Measurements from ENCODE around the gene STPG2. TPM values are rescaled to one million over a fixed set of nuclear protein-coding genes. Genes with fewer than 3 reads are reported as not detected.

Gene STPG2
- total and polyA plus RNA-seq, 10 of the 15 experiments (the other 5 are each of a cell fraction or from before 2014, with no cell fraction given): 0.13 to 0.24 TPM; not detected in 8

DNA sequence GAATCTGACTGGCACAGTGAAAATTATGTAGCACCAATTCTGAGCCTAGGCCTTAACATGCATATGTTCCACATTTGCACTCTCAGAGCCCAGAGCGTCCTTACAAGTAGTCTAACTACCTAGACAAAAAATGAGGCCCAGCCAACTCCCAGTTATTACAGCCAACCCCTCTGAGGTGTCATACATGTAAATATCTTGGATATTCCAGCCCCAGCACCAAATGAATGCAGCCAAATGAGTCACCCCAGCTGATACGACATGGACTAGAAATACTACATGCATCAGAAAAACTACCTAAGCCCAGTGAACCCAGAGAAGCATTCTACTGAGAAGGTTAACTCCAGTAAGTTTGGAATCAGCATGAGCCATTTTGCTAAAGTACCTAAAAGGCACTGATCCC, 145.1 kb downstream of the STPG2 start:
- no peaks in the 10 kb centered on the region for H3K79me2 ChIP-seq (ENCODE audit: control insufficient read depth, insufficient read depth, low read length)
- H4K20me1 ChIP-seq (ENCODE audit: control insufficient read depth, insufficient read depth): no peaks in the 10 kb centered on the region
- no peaks in the 10 kb centered on the region for H3K36me3 ChIP-seq (ENCODE audit: control insufficient read depth in 2 of 2, insufficient read depth in 2 of 2, low read length in 1 of 2)
- H3K9me3 ChIP-seq (replicated peaks; ENCODE audit: control insufficient read depth, insufficient read depth, low read length): no peaks in the 10 kb centered on the region
- intact Hi-C loops (cut with micrococcal nuclease; ENCODE audit: unreplicated experiment): no loop called here
- H3K27me3 ChIP-seq (replicated peaks in 1 of 2; ENCODE audit: control insufficient read depth in 2 of 2, insufficient read depth in 2 of 2, low read length in 1 of 2): no peaks in the 10 kb centered on the region
- ChIA-PET RAD21 (ENCODE audit: unreplicated experiment) (no interaction called here), POLR2A (no interaction called here), SMC1A (ENCODE audit: uncharacterized antibody, unreplicated experiment) (no interaction called here), CTCF (no interaction called here)
- in situ Hi-C loops (cut with MboI): no loop called here
- H3K4me3 ChIP-seq: no peak overlapping the region
- no peak for ATAC-seq
- no peak overlapping the region for H3K4me2 ChIP-seq (ENCODE audit: control insufficient read depth, insufficient read depth)
- no peak overlapping the region for H3K27ac ChIP-seq (ENCODE audit: control insufficient read depth, insufficient read depth)
- no peak for FAIRE-seq
- BruUV-seq (replicated peaks): no TSS peak
- DNase-seq (ENCODE audit: low read depth, low spot score): no peak
- no peak overlapping the region for H3K9ac ChIP-seq (ENCODE audit: control insufficient read depth, insufficient read depth, low read length)
- H2AFZ ChIP-seq (ENCODE audit: control insufficient read depth, low read depth, low read length): no peak overlapping the region
- H3K4me1 ChIP-seq (ENCODE audit: control insufficient read depth, insufficient read depth, low read length): no peaks in the 10 kb centered on the region
- 3% methylated on average over 2 of the region's 2 CpGs for WGBS (ENCODE audit: insufficient coverage, insufficient replicate concordance, low lambda C conversion rate, missing lambda C conversion rate)
- TF ChIP-seq GABPA (IDR thresholded peaks at IDR 0.05; ENCODE audit: low read depth) (no peak), JUND (IDR thresholded peaks at IDR 0.05; ENCODE audit: low read depth, low read length) (no peak), STAT1 (conservative IDR thresholded peaks at IDR 0.05) (no peak), SRF (IDR thresholded peaks at IDR 0.05; ENCODE audit: low read depth in 2 of 2, low read length in 2 of 2) (no peak)
- TF ChIP-seq, protein P1, sequence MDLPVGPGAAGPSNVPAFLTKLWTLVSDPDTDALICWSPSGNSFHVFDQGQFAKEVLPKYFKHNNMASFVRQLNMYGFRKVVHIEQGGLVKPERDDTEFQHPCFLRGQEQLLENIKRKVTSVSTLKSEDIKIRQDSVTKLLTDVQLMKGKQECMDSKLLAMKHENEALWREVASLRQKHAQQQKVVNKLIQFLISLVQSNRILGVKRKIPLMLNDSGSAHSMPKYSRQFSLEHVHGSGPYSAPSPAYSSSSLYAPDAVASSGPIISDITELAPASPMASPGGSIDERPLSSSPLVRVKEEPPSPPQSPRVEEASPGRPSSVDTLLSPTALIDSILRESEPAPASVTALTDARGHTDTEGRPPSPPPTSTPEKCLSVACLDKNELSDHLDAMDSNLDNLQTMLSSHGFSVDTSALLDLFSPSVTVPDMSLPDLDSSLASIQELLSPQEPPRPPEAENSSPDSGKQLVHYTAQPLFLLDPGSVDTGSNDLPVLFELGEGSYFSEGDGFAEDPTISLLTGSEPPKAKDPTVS (IDR thresholded peaks at IDR 0.05; ENCODE audit: low read depth, low read length): no peak
- TF ChIP-seq, protein P2, sequence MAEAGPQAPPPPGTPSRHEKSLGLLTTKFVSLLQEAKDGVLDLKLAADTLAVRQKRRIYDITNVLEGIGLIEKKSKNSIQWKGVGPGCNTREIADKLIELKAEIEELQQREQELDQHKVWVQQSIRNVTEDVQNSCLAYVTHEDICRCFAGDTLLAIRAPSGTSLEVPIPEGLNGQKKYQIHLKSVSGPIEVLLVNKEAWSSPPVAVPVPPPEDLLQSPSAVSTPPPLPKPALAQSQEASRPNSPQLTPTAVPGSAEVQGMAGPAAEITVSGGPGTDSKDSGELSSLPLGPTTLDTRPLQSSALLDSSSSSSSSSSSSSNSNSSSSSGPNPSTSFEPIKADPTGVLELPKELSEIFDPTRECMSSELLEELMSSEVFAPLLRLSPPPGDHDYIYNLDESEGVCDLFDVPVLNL (IDR thresholded peaks at IDR 0.05; ENCODE audit: low read depth, low read length): no peak
- TF ChIP-seq, protein P3, sequence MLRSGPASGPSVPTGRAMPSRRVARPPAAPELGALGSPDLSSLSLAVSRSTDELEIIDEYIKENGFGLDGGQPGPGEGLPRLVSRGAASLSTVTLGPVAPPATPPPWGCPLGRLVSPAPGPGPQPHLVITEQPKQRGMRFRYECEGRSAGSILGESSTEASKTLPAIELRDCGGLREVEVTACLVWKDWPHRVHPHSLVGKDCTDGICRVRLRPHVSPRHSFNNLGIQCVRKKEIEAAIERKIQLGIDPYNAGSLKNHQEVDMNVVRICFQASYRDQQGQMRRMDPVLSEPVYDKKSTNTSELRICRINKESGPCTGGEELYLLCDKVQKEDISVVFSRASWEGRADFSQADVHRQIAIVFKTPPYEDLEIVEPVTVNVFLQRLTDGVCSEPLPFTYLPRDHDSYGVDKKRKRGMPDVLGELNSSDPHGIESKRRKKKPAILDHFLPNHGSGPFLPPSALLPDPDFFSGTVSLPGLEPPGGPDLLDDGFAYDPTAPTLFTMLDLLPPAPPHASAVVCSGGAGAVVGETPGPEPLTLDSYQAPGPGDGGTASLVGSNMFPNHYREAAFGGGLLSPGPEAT (IDR thresholded peaks at IDR 0.05; ENCODE audit: low read depth): no peak
- TF ChIP-seq, protein P4, sequence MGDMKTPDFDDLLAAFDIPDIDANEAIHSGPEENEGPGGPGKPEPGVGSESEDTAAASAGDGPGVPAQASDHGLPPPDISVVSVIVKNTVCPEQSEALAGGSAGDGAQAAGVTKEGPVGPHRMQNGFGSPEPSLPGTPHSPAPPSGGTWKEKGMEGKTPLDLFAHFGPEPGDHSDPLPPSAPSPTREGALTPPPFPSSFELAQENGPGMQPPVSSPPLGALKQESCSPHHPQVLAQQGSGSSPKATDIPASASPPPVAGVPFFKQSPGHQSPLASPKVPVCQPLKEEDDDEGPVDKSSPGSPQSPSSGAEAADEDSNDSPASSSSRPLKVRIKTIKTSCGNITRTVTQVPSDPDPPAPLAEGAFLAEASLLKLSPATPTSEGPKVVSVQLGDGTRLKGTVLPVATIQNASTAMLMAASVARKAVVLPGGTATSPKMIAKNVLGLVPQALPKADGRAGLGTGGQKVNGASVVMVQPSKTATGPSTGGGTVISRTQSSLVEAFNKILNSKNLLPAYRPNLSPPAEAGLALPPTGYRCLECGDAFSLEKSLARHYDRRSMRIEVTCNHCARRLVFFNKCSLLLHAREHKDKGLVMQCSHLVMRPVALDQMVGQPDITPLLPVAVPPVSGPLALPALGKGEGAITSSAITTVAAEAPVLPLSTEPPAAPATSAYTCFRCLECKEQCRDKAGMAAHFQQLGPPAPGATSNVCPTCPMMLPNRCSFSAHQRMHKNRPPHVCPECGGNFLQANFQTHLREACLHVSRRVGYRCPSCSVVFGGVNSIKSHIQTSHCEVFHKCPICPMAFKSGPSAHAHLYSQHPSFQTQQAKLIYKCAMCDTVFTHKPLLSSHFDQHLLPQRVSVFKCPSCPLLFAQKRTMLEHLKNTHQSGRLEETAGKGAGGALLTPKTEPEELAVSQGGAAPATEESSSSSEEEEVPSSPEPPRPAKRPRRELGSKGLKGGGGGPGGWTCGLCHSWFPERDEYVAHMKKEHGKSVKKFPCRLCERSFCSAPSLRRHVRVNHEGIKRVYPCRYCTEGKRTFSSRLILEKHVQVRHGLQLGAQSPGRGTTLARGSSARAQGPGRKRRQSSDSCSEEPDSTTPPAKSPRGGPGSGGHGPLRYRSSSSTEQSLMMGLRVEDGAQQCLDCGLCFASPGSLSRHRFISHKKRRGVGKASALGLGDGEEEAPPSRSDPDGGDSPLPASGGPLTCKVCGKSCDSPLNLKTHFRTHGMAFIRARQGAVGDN (IDR thresholded peaks at IDR 0.05): no peak
- TF ChIP-seq, protein P5, sequence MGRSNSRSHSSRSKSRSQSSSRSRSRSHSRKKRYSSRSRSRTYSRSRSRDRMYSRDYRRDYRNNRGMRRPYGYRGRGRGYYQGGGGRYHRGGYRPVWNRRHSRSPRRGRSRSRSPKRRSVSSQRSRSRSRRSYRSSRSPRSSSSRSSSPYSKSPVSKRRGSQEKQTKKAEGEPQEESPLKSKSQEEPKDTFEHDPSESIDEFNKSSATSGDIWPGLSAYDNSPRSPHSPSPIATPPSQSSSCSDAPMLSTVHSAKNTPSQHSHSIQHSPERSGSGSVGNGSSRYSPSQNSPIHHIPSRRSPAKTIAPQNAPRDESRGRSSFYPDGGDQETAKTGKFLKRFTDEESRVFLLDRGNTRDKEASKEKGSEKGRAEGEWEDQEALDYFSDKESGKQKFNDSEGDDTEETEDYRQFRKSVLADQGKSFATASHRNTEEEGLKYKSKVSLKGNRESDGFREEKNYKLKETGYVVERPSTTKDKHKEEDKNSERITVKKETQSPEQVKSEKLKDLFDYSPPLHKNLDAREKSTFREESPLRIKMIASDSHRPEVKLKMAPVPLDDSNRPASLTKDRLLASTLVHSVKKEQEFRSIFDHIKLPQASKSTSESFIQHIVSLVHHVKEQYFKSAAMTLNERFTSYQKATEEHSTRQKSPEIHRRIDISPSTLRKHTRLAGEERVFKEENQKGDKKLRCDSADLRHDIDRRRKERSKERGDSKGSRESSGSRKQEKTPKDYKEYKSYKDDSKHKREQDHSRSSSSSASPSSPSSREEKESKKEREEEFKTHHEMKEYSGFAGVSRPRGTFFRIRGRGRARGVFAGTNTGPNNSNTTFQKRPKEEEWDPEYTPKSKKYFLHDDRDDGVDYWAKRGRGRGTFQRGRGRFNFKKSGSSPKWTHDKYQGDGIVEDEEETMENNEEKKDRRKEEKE (IDR thresholded peaks at IDR 0.05): no peak
- TF ChIP-seq, protein P6, sequence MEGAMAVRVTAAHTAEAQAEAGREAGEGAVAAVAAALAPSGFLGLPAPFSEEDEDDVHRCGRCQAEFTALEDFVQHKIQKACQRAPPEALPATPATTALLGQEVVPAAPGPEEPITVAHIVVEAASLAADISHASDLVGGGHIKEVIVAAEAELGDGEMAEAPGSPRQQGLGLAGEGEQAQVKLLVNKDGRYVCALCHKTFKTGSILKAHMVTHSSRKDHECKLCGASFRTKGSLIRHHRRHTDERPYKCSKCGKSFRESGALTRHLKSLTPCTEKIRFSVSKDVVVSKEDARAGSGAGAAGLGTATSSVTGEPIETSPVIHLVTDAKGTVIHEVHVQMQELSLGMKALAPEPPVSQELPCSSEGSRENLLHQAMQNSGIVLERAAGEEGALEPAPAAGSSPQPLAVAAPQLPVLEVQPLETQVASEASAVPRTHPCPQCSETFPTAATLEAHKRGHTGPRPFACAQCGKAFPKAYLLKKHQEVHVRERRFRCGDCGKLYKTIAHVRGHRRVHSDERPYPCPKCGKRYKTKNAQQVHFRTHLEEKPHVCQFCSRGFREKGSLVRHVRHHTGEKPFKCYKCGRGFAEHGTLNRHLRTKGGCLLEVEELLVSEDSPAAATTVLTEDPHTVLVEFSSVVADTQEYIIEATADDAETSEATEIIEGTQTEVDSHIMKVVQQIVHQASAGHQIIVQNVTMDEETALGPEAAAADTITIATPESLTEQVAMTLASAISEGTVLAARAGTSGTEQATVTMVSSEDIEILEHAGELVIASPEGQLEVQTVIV (IDR thresholded peaks at IDR 0.05; ENCODE audit: borderline replicate concordance, partially characterized antibody): no peak
